NCI-H187 (cell line): ENCODE data around the gene TPSD1.
"Not testable (repeated sequence)": the region's sequence is repeated elsewhere in the genome, so short reads cannot be mapped to it uniquely, and the experiment has no call there.

ENCODE experiments used
- DNase-seq, 2 experiments: peaks; one replicate each; lab custom pipeline; 2025; lab: John Stamatoyannopoulos, UW

Gene TPSD1

DNA sequence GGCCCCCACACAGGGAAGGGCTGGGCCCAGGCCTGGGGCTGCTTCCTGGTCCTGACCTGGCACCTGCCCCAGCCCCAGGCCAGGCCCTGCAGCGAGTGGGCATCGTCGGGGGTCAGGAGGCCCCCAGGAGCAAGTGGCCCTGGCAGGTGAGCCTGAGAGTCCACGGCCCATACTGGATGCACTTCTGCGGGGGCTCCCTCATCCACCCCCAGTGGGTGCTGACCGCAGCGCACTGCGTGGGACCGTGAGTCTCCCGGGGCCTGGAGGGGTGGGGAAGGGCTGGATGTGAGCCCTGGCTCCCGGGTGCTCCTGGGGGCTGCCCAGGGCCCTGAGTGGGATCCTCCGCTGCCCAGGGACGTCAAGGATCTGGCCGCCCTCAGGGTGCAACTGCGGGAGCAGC is 14.8 kb upstream of the TPSD1 start:
- DNase-seq: not testable (repeated sequence)

DNA sequence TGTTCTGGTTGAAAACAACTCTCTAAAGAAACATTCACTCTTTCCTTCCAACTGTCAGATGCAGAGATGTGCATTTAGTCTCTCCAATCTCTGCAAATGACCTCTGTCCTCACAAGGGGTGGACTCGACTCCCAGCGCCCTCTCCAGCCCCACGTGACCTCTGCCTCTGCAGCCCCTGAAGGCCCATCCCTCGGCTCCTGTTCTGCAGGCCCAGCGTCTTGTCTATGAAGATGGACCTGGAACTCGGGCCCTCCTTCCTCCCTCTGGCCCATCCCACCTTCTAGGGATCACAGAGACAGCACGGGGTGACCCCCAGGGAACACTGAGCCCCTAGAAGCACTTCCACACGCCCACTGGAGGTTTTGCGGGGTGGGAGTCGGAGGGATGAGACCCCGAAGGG is 12.5 kb upstream of the TPSD1 start:
- DNase-seq: not testable (repeated sequence)

DNA sequence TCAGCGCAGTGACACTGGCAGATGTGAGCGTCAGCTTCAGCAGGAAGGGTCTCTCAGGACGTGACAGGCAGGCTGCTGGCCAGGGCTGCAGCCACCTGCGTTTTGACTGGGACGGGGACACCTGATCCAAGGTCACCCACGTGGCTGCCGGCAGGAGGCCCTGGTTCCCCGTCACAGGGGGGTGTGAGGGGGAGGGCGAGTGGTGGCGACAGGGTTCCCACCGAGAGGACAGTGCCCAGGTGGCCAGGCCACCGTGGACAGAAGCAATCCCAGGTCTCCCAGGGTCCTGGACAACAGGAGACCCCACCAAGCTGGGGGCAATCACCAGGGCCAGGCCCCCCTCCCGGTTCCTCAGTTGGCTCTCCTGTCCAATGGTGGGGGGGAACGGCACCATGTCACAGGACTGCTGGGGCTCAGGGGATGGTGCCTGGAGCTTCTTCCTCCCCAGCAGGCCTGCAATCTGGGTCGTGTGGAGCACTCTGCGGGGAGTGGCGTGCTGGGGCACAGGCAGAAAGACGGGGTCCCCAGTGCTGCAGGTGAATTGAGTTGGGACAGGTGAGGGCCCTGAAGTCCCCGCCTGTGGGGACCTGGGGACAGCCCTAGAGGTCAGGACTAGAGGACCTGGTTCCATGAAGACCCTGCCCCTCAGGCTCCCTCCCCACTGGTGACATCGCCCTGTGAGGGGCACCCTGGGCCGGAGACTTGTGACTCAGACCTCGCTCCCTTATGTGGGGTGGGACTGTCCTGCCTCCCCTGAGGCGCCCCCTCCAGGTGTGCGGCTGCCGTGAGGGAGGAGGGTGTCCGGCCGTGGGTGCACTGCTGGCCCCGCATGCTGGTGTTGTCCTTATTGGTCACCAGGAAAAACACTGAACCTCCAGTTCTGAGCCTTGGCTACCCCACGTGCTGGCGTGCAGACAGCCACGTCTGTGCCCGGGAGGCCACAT is 11.7 kb upstream of the TPSD1 start:
- DNase-seq: not testable (repeated sequence)

DNA sequence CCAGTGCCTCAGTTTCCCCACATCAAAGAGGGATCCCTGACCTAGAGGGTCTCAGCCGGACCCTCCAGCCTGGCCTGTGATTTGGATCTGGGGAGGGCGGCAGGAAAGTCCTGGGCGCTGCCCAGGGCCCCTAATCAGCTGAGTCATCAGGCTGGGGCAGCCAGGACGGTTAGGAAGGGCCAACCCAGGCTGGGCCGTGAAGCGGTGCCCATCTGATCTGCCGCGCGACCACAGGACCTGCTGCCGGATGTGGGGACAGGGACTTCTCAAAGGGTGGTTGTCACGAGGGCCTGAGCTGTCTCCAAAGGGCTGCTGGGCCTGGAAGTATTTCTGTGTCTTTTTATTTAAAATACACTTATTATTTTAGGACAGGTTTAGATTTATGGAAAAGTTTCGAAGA is 11.0 kb upstream of the TPSD1 start:
- DNase-seq: no peak

DNA sequence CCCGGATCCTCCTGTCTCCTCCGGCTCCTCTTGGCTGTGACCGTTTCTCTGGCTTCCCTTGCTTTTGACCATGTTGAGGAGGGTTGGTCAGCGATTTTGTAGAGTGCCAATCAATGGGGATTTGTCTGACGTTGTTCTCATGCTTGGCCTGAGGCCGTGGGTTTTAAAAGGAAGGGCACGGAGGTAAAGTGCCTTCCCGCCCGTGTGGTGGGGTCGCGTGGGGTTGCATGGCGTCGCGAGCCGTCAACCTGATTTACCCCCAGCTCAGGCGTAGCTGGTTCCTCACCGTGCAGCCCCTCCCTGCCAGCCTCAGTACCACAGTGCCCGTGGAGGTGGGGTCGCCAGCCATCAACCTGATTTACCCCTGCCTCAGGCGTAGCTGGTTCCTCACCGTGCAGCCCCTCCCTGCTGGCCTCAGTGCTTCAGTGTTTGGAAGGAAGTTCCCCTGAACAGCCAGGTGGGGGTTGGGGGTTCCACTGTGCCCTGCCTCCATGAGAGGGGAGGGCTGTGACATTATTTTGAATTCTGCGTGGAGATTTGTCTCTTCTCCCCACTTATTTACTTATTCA is 10.3 kb upstream of the TPSD1 start:
- no peak for DNase-seq

DNA sequence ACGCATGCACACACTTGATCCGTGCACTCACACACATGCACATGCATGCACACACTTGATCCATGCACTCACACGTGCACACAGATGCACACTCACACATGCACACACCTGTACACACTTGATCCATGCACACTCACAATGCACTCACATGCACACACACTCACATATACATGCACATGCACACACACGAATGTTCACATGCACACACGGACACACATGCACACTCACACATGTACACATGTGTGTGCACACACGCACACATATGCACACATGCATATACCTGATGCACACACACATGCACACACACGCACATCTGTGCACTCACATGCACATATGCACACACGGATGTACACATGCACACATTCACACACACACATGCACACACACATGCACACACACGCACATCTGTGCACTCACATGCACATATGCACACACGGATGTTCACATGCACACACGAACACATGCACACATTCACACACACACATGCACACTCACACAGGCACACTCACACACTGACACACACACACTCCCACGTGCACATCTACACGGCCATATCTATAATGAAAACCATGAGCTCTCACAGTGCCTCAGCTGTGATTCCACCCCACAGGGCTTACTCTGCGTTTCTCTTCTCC is 7.8 kb upstream of the TPSD1 start:
- DNase-seq: not testable (repeated sequence)

DNA sequence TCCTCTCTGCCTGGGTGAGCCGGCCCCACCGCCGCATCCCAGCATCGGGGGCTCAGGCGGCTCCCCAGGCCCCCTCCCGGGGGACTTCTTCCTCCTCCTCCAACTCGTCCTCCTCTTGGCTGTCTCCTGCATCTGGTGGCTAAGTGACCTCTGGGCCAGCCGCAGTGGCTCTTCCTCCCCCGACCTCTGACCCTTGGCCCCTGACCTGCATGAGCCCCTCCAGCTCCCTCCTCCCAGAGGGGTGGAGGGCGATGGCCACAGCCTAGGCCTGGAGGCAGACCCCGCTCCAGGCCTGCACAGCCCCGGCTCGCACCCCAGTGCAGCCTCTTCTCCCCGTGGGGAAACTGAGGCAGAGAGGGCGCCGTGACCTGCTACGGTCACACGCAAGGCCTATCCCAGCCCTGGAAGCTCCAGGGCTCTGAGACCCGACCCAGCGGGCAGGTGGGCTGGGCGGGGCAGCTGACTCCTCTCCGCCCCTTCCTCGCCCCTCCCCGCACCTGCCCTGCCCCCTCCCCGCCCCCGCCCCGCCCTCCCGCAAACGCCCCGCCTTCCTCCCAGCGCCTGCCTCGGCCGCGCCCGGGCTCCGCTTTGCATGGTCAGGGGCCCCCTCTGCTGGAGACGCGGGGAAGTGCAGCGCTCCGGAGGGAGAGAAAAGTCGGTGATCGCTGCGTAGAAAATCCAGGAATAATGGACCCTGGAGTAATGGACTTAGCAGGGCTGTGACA is 6.7 kb upstream of the TPSD1 start:
- not testable (repeated sequence) for DNase-seq

DNA sequence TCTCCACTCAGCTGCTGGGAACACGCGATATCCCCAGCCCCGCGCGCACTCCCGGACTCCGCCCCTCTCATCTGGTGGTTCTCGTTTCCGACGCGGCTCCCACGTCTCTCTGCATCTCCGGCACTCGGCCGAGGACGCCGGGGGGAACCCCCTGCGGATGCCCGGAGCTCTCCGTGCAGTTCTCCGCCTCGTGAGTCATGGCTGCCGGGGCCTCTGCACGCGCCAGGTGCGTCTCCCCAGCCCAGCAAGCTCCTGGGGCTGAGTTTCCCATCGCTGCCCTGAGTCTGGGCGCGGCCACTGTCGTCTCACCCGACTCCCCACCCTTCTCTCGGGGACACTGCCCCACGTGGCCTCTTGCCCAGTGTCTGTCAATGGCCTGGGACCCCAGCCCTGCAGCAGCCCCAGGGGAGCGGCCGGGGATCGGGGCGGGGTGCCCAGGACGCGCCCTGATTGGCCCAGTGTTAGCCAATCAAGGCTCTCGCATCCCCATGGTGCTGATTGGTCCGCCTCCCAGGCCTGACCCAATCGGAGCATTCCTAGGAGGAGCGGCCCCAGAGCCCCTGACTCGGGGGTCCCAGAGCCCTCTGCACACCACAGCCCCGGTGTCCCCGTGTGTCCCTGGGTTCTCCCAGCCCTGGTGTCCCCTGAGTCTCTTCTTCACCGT is 2.0 kb upstream of the TPSD1 start:
- DNase-seq: not testable (repeated sequence)

DNA sequence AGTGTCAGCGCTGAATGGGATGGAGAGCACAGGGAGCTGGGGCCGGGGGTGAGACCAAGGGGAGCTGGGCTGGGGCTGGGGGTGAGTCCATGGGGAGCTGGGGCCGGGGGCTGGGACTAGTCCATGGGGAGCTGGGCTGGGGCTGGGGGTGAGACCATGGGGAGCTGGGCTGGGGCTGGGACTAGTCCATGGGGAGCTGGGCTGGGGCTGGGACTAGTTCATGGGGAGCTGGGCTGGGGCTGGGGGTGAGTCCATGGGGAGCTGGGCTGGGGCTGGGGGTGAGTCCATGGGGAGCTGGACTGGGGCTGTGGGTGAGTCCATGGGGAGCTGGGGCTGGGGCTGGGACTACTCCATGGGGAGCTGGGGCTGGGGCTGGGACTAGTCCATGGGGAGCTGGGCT is 1.0 kb upstream of the TPSD1 start:
- not testable (repeated sequence) for DNase-seq

DNA sequence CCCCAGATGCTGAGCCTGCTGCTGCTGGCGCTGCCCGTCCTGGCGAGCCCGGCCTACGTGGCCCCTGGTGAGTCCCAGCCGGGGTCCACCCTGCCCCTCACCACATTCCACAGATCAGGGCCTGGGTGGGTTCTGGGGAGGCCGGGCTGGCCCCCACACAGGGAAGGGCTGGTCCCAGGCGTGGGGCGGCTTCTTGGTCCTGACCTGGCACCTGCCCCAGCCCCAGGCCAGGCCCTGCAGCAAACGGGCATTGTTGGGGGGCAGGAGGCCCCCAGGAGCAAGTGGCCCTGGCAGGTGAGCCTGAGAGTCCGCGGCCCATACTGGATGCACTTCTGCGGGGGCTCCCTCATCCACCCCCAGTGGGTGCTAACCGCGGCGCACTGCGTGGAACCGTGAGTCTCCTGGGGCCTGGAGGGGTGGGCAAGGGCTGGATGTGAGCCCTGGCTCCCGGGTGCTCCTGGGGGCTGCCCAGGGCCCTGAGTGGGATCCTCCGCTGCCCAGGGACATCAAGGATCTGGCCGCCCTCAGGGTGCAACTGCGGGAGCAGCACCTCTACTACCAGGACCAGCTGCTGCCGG is 516 bp downstream of the TPSD1 start:
- not testable (repeated sequence) for DNase-seq

DNA sequence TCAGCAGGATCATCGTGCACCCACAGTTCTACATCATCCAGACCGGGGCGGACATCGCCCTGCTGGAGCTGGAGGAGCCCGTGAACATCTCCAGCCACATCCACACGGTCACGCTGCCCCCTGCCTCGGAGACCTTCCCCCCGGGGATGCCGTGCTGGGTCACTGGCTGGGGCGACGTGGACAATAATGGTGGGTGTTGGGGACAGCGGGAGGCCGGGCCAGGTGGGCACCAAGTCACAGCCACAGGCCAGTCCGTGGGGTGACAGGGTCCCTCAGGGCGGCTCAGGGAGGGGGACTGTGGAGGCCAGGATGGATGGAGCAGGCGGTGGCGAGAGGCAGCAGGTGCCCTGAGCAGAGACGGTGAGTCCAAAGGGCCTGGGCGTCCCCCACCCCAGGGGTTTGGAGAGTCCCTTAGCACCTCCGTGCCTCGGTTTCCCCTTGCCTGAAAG is 1.0 kb downstream of the TPSD1 start:
- DNase-seq: no peak

DNA sequence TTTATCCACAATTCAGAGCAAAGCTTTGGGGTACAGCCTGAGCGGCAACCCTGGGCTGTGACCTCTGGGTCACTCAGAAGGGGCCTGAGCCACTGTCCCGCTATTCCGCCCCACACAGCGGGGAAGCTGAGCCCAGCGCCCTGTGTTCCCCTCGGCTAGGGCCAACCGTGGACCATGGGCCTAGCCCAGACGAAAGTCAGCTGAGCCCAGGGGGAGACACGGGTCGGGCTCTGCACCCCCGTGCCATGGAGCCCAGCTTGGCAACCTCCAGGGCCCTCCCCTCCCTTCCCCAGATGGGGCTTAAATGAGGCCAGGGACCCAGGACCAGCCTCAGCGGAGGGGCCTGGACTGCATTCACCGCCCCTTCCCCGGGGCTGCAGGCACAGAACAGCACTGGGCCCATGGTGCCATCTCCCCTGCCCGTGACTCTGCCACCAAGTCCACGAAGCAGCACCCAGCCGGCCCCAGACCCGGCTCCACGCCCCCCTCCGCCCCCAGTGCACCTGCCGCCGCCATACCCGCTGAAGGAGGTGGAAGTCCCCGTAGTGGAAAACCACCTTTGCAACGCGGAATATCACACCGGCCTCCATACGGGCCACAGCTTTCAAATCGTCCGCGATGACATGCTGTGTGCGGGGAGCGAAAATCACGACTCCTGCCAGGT is 1.8 kb downstream of the TPSD1 start:
- DNase-seq: no peak

DNA sequence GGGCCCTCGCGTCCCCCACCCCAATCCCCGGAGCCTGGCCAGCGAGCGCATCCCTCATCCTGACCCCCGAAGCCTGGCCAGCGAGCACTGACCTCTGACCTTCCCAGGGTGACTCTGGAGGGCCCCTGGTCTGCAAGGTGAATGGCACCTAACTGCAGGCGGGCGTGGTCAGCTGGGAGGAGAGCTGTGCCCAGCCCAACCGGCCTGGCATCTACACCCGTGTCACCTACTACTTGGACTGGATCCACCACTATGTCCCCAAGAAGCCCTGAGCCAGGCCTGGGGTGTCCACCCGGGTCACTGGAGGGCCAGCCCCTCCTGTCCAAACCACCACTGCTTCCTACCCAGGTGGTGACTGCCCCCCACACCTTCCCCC is 2.3 kb downstream of the TPSD1 start:
- DNase-seq: no peak

DNA sequence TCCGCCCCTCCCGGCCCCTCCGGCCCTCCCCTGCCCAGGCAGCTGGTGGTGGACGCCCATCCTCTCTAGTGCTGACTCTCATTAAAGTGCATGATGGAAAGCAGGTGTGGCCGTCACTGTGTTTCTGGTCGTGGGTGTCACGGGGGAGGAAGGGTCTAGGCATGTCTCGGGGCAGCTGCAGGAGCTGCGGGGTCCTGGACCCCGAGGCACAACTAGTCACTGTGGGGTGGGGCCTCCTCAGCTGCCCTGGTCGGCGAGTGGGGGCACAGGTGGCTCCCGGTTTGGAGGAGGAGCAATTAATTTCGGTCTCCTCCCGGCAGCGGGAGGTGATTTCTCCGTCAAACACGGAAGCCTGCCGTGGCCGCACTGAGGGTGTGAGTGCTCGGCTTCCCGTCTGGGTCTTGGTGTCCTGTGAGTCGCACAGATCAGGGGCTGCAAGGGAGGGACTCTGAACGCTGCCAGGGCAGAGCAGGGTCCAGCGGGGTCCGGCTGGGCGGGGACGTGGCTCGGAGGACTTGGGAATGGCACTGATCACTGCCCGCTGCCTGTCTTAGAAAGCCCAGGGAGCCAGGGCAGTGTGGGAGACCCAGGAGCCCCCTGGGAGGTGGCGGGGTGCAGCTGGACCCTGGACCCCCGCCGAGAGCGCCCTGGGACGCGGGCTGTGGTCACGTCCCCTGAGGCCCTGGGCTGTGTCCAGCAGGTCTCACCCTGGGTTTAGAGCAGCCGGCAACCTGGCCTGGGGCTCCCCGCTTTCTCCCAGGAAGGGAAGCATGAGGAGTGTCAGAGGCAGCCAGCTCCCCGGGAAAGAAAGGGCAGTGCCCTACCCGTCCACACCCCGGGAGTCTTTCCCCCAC is 3.3 kb downstream of the TPSD1 start:
- no peak for DNase-seq

DNA sequence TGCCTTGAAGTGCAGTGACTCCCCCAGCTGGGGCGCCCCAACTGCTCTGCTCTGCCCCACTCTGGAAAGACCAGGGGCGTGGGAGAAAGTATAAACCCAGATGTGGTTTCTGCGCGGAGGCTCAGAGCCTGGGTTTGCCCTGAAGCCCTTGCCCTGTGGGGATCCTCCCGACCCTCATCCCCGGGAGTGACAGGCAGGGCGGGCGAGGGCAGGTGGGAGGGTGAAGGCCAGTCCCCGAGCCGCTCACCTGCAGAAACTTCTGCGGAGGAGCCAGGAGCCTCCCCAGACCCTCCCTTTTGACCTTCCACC is 3.8 kb downstream of the TPSD1 start:
- no peak for DNase-seq

DNA sequence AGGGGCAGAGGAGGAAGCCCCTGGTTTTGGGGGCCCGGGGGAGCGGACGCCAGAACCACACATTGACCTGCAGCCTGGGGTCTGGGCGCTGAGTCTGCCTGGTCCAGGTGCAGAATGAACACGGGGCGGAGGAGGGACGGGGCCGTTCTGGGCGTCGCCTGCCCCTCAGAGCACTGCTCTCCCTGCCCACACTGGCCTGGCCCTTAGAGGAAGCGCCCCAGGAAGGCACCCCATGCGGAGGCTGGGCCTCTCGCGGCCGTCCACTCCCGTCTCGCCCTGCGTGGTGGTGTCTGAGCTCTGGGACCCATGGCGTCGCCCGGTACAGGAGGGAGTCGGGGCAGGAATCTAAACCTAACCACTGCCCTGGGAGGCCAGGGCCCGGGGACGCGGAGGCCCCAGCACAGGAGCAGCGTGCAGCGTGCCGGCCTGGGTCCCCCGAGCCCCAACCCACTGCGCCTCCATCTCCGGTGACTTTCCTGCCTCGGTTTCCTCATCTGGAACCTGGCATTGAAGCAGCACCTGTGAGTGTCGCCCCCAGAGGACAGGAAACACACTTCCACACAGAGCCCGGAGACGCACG is 4.3 kb downstream of the TPSD1 start:
- no peak for DNase-seq

DNA sequence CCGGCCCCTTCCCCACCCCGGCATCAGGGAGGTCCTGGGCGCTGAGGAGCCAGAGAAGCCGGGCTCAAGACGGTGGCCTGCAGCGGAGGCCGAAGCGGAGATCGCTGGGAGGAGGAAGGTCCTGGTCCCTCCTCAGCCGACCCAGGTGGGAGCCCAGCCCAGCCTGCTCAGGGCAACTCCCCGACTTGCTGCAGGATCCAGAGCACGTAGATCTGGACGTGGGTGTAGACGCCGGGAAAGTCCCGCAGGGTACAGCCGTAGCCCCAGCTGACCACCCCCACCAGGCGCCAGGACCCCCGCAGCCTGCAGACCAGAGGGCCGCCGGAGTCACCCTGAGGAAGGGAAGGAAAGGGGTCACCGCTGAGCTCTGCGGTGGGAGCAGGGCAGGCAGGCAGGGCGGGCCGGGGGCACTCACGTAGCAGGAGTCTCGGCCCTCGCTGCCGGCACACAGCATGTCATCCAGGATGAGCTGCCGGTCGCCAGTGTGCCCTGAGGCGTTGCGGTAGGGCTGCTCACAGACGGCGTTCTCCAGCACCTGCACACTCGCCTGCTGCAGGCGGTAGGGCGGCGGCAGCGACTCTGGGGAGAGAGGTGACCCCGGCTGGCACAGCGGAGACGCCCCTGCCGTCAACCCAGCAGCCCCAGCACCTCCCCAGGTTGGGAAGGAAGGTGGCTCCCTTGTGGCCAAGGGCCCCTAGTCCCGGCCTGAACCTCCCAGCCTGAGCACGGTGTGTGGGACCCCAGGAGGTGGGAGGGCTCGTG is 5.4 kb downstream of the TPSD1 start:
- peak in 1 of 2 experiments; percentile 29 for DNase-seq

DNA sequence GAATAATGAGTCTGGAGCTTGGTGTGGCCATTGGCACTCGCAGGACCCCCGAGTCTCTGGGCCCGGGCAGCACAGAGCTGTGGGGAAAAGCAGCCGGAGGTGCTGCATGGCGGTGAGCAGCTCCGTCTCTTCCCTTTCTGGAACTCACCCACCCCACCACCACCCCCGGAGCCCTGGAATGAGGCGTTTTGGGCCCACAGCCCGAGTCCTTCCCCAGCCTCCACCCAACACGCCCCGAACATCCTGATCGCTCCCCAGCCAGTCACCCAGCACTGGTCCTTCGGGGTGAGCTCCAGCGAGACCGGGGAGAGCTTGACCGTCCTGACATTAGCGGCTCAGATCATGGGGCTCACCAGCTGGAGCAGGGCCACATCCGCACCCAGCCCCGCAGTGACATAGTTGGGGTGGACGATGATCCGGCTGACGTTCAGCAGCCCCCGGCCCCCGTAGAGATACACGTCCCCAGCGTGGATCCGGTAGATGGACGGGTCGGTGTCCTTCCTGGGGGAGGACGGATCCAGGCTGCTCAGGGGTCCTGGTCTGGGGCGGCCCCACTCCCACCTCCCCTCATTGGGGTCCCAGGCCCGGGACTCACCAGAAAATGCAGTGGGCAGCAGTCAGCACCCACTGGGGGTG is 6.5 kb downstream of the TPSD1 start:
- DNase-seq: no peak
